Stomach (tissue), 9 donors: Measurements from ENCODE around the gene C18orf63. TPM values are rescaled to one million over a fixed set of nuclear protein-coding genes. Genes with fewer than 3 reads are reported as not detected.

Source experiments
- DNase-seq, 2 donors: peaks; one replicate each; pipeline versions ENCODE4 v3.0.0 to v3.0.0-alpha.2; 2013 to 2019
- H3K27ac ChIP-seq, 5 donors: fragments of 200-600 bp in 4 of 5; sonication (generic) in 4 of 5; one replicate each; pipeline ENCODE4 v1.5.1; 2013 to 2019; ENCODE audit warnings: mild to moderate bottlenecking in 1 of 5, moderate library complexity in 1 of 5
- H3K27me3 ChIP-seq, 3 donors: fragments of 200-600 bp; sonication (generic); one replicate each; pipeline ENCODE4 v1.5.1; 2017 to 2019; ENCODE audit warnings: mixed run types in 1 of 3
- H3K36me3 ChIP-seq, 4 donors: fragments of 200-600 bp; sonication (generic); 1 replicate in 3 of 4; 2 replicates in 1 of 4; pipeline ENCODE4 v1.5.1; 2016 to 2019
- H3K4me1 ChIP-seq, 4 donors: fragments of 200-600 bp; sonication (generic); one replicate each; pipeline ENCODE4 v1.5.1; 2016 to 2019
- H3K4me3 ChIP-seq, 4 donors: fragments of 200-600 bp; sonication (generic) in 3 of 4; one replicate each; pipeline ENCODE4 v1.5.1; 2016 to 2019; ENCODE audit warnings: mild to moderate bottlenecking in 1 of 4
- H3K9me3 ChIP-seq, 4 donors: fragments of 200-600 bp; sonication (generic); one replicate each; pipeline ENCODE4 v1.5.1; 2016 to 2019
- EP300 ChIP-seq: sonication (generic); formaldehyde crosslinking; IDR thresholded peaks from one replicate; pipeline ENCODE4 v1.6.1; 2017; ENCODE audit warnings: antibody characterized with exemption
- POLR2A ChIP-seq, 4 donors: fragments of 450-650 bp; IDR thresholded peaks; one replicate each; pipeline ENCODE4 v1.6.1; 2016; ENCODE audit warnings: antibody characterized with exemption in 4 of 4, control low read depth in 2 of 4, mild to moderate bottlenecking in 1 of 4, moderate library complexity in 1 of 4
- POLR2AphosphoS5 ChIP-seq, 3 donors: sonication (generic); formaldehyde crosslinking; IDR thresholded peaks; one replicate each; pipeline ENCODE4 v1.6.1; 2016; ENCODE audit warnings: antibody characterized with exemption in 3 of 3
- WGBS, 5 donors: extraction: QIAGEN DNeasy Blood & Tissue Kit in 3 of 5; methylation state at CpG; one replicate each; pipeline versions ENCODE4 v1.1.5 to v1.1.7; 2013 to 2018; 5-methylcytosine and 5-hydroxymethylcytosine counted together
- intact Hi-C: fragments of 100-400 bp; cut with DNase I; formaldehyde crosslinking; loops from one replicate; pipeline ENCODE4 v1.15.1; 2023; ENCODE audit warnings: low total_unique reads
- polyA plus RNA-seq, 3 donors: library from polyadenylated mRNA; stranded (reverse); fragments of 200-250 nt; gene quantifications; one replicate each; pipeline ENCODE4 v1.2.3, GENCODE V29; 2013
- total RNA-seq, 5 donors: library from RNA; depleted of rRNA; stranded (reverse); fragments of >200 nt; gene quantifications; one replicate each; pipeline versions ENCODE4 v1.1.0 to v1.2.3, GENCODE V29; 2014 to 2016
- TF ChIP-seq, protein P1 (sequence below), 7 experiments: fragments of 450-650 bp in 4 of 7; fragments of 200-600 bp in 3 of 7; sonication (generic) in 3 of 7; IDR thresholded peaks; one replicate each; pipeline ENCODE4 v1.5.1; 2016 to 2019; ENCODE audit warnings: antibody characterized with exemption in 7 of 7, control low read depth in 2 of 7, mild to moderate bottlenecking in 1 of 7
- donor health status: healthy with polysubstance abuse.
- donor health status: Bipolar disorder and iron deficiency.
- donor health status: healthy.

The C18orf63 gene
- total and polyA plus RNA-seq, 8 donors = not detected

DNA sequence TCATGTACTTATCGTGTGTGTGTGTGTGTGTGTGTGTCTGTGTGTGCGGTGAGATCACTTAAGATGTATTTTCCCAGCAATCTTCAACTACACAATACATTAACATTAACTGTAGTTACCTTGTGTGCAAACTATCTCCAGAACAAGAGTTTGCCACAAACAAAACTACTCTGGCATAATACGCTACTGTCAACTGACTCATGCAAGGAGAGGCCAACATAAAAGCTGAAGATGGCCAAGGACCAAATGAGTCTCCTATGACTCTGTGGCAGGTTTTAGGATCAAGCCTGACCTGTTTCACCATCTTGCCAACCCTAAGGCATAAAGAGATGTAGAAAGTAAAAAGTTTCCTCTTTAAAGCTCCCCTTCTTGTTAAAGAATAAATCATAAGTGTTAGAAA, 44.0 kb upstream of the C18orf63 start:
- 81 to 97% (median 95%) methylated on average over 3 of the region's 3 CpGs for WGBS, 5 donors
- TF ChIP-seq POLR2A (IDR thresholded peaks at IDR 0.05) = no peak
- TF ChIP-seq EP300 = no peak
- TF ChIP-seq POLR2AphosphoS5 (IDR thresholded peaks at IDR 0.05) = no peak
- TF ChIP-seq, protein P1, sequence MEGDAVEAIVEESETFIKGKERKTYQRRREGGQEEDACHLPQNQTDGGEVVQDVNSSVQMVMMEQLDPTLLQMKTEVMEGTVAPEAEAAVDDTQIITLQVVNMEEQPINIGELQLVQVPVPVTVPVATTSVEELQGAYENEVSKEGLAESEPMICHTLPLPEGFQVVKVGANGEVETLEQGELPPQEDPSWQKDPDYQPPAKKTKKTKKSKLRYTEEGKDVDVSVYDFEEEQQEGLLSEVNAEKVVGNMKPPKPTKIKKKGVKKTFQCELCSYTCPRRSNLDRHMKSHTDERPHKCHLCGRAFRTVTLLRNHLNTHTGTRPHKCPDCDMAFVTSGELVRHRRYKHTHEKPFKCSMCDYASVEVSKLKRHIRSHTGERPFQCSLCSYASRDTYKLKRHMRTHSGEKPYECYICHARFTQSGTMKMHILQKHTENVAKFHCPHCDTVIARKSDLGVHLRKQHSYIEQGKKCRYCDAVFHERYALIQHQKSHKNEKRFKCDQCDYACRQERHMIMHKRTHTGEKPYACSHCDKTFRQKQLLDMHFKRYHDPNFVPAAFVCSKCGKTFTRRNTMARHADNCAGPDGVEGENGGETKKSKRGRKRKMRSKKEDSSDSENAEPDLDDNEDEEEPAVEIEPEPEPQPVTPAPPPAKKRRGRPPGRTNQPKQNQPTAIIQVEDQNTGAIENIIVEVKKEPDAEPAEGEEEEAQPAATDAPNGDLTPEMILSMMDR (IDR thresholded peaks at IDR 0.05) = no peak
- Histone ChIP-seq H3K36me3 (peaks cover 0 to 24% (median 12%) of the 10 kb centered on the region in 4 donors), H3K4me1 (peaks cover 17 to 61% (median 27%) of the 10 kb centered on the region in 4 donors), H3K27me3 (no peaks in the 10 kb centered on the region), H3K27ac (no peak overlapping the region), H3K4me3 (no peak overlapping the region), H3K9me3 (no peaks in the 10 kb centered on the region)
- intact Hi-C loops = no loop called here
- DNase-seq = no peak

DNA sequence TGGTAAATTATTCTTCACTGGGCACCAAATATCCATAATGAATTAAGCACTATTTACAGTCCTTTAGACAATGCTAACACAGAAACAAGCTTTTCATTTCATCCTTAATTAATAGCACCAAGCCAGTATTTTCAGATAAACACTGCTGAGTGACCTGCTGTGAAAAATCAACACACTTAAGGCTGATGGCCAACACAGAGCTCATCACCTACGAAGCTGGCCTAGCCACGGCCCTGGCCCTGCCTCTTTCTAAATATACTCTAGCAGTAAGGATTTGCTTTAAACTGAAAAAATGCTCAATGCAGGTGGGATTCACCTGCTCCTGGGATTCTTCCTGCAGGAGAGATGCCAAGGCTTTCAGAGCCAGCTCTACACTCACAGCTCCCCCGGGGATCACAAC, 42.2 kb upstream of the C18orf63 start:
- 36 to 68% (median 56%) methylated on average over 3 of the region's 3 CpGs for WGBS, 5 donors
- no peak overlapping the region for H3K4me3 ChIP-seq
- peaks cover 25 to 69% (median 32%) of the 10 kb centered on the region in 4 donors for H3K4me1 ChIP-seq
- DNase-seq = no peak
- peaks cover 0 to 20% (median 11%) of the 10 kb centered on the region in 4 donors for H3K36me3 ChIP-seq
- no peaks in the 10 kb centered on the region for H3K27me3 ChIP-seq
- intact Hi-C loops = no loop called here
- H3K27ac ChIP-seq = no peak overlapping the region
- no peak for TF ChIP-seq POLR2A (IDR thresholded peaks at IDR 0.05)
- TF ChIP-seq, protein P1 (IDR thresholded peaks at IDR 0.05) = no peak
- no peak for TF ChIP-seq POLR2AphosphoS5 (IDR thresholded peaks at IDR 0.05)
- no peak for TF ChIP-seq EP300
- no peaks in the 10 kb centered on the region for H3K9me3 ChIP-seq

DNA sequence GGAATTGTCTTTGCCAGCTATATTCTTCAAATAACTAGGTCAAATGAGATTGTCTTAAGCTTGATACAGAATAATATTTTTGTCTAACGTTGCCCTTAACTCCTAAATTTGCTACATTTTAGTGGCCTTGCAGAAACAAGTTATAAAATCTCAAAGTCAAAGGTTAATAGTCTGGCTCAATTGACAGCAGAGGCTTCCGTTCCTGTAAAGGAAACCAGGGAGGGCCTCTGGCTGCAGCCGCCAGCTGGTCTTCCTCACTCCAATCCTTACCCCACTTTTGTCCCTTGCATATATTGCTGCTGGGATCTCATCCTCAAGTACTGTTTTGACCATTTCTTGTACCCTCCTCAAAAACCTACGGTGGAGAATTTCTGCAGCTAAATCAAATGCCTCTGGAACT, 40.9 kb upstream of the C18orf63 start:
- intact Hi-C loops = no loop called here
- no peak for TF ChIP-seq POLR2AphosphoS5 (IDR thresholded peaks at IDR 0.05)
- no peak for TF ChIP-seq POLR2A (IDR thresholded peaks at IDR 0.05)
- TF ChIP-seq, protein P1 (IDR thresholded peaks at IDR 0.05) = no peak
- no peak for TF ChIP-seq EP300

DNA sequence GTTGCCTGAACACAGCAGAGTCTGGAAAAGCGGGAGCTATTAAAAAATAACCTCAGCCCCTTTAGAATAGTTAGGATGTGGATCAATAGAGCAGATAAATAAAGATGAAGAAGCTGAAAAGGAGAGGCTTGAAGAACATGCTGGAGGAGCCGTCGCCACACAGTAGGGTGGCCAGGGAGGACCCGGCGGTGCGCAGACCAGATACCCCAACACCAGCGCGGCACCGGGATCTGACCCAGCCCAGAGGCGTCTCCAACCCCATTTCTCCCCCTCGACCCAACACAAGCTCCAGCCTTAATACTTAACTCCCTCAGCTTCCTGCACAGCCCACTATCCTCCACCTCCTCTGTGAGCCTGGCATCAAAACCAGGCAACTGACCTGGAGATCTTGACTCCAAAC, 39.9 kb upstream of the C18orf63 start:
- WGBS, 5 donors = 84 to 93% (median 89%) methylated on average over 11 of the region's 11 CpGs
- intact Hi-C loops = no loop called here
- DNase-seq = no peak

More for the DNA sequence above, 40.9 kb upstream of the C18orf63 start:
- Histone ChIP-seq H3K9me3 (no peaks in the 10 kb centered on the region), H3K27me3 (no peaks in the 10 kb centered on the region), H3K4me1 (peaks cover 22 to 68% (median 36%) of the 10 kb centered on the region in 4 donors), H3K36me3 (peaks cover 0 to 20% (median 9%) of the 10 kb centered on the region in 4 donors), H3K4me3 (no peak overlapping the region), H3K27ac (no peak overlapping the region)
- no peak for DNase-seq
- 59 to 80% (median 73%) methylated on average over 4 of the region's 4 CpGs for WGBS, 5 donors

More for the DNA sequence above, 39.9 kb upstream of the C18orf63 start:
- H3K27ac ChIP-seq = no peak overlapping the region
- H3K4me1 ChIP-seq = peaks cover 24 to 67% (median 34%) of the 10 kb centered on the region in 4 donors
- no peak overlapping the region for H3K4me3 ChIP-seq
- TF ChIP-seq POLR2A (IDR thresholded peaks at IDR 0.05) = no peak
- no peak for TF ChIP-seq EP300
- no peak for TF ChIP-seq POLR2AphosphoS5 (IDR thresholded peaks at IDR 0.05)
- TF ChIP-seq, protein P1 (IDR thresholded peaks at IDR 0.05) = no peak
- no peaks in the 10 kb centered on the region for H3K9me3 ChIP-seq
- H3K36me3 ChIP-seq = peaks cover 0 to 20% (median 9%) of the 10 kb centered on the region in 4 donors
- H3K27me3 ChIP-seq = no peaks in the 10 kb centered on the region
